GM19324 (cell line): Measurements from ENCODE around the gene CNTNAP4.

ENCODE experiments used
- ATAC-seq: cut with Tn5 transposase; IDR thresholded peaks from one replicate; pipeline ENCODE4 v1.9.1; 2021; ENCODE audit warnings: mild to moderate bottlenecking, moderate library complexity; ENCODE audit not compliant: unreplicated experiment, low FRiP score

CNTNAP4 gene

GRCh38 chr16:76276745-76277438, at the start of gene CNTNAP4:
Gene CNTNAP4 (plus strand): TSS chr16:76277401. CDS start chr16:76277663, 262 bp downstream.
- no peak for ATAC-seq

GRCh38 chr16:76228546-76229146, 48.6 kb upstream of the CNTNAP4 start:
- no peak for ATAC-seq

- no peak for ATAC-seq
Observed at GRCh38 chr16:76232704-76233103, 44.5 kb upstream of the CNTNAP4 start.

GRCh38 chr16:76235025-76235424, 42.2 kb upstream of the CNTNAP4 start:
- no peak for ATAC-seq

- no peak for ATAC-seq
Observed at GRCh38 chr16:76235426-76235825, 41.8 kb upstream of the CNTNAP4 start.

- ATAC-seq = no peak
Observed at GRCh38 chr16:76237471-76237870, 39.7 kb upstream of the CNTNAP4 start.

GRCh38 chr16:76241755-76242154, 35.4 kb upstream of the CNTNAP4 start:
- ATAC-seq = no peak

- ATAC-seq = no peak
Observed at GRCh38 chr16:76243620-76244019, 33.6 kb upstream of the CNTNAP4 start.

GRCh38 chr16:76246587-76246986, 30.6 kb upstream of the CNTNAP4 start:
- no peak for ATAC-seq

GRCh38 chr16:76265434-76266045, 11.7 kb upstream of the CNTNAP4 start:
- ATAC-seq = no peak

- ATAC-seq = no peak
Observed at GRCh38 chr16:76268824-76269223, 8.4 kb upstream of the CNTNAP4 start.

- ATAC-seq = no peak
Observed at GRCh38 chr16:76277460-76278030, 344 bp downstream of the CNTNAP4 start.

GRCh38 chr16:76278086-76278485, 885 bp downstream of the CNTNAP4 start:
- ATAC-seq = no peak

- no peak for ATAC-seq
Observed at GRCh38 chr16:76278980-76279379, 1.8 kb downstream of the CNTNAP4 start.

- no peak for ATAC-seq
Observed at GRCh38 chr16:76280421-76281215, 3.4 kb downstream of the CNTNAP4 start.

- no peak for ATAC-seq
Observed at GRCh38 chr16:76287466-76287865, 10.3 kb downstream of the CNTNAP4 start.

- no peak for ATAC-seq
Observed at GRCh38 chr16:76292218-76292617, 15.0 kb downstream of the CNTNAP4 start.

GRCh38 chr16:76293980-76294379, 16.8 kb downstream of the CNTNAP4 start:
- ATAC-seq = no peak

GRCh38 chr16:76294396-76295214, 17.4 kb downstream of the CNTNAP4 start:
- no peak for ATAC-seq

GRCh38 chr16:76297941-76298340, 20.7 kb downstream of the CNTNAP4 start:
- ATAC-seq = no peak
